ENCODE data around the gene RBBP6. TPM values are rescaled to one million over a fixed set of nuclear protein-coding genes. Genes with fewer than 3 reads are reported as not detected.

The RBBP6 gene
- total RNA-seq, 1 donor = 31.5 TPM

DNA sequence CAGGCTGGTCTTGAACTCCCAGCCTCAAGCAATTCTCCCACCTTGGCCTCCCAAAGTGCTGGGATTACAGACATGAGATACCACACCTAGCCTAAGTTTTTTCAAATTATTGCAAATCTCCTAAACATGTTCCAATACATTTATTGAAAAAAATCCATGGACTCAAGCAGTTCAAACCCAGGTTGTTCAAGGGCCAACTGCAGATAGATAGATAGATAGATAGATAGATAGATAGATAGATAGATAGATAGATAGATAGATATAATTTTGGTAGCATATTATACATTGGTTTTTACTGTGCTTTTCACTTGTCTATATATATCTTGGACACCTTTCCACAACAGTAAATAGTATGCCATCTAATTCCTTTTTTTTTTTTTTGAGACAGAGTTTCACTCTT lies 20.9 kb upstream of the RBBP6 start:
- Histone ChIP-seq H3K36me3 (ENCODE audit: insufficient read depth, low read length) (no peaks in the 10 kb centered on the region), H3K9me3 (ENCODE audit: low read depth, low read length) (no peaks in the 10 kb centered on the region), H3K27me3 (ENCODE audit: insufficient read depth, low read length) (peaks cover 5% of the 10 kb centered on the region), H3K4me2 (ENCODE audit: insufficient read depth, low read length) (no peak overlapping the region), H4K20me1 (ENCODE audit: insufficient read depth, low read length) (no peaks in the 10 kb centered on the region), H3K4me3 (ENCODE audit: insufficient read depth, low read length) (no peak overlapping the region), H3K79me2 (ENCODE audit: insufficient read depth, low read length) (no peaks in the 10 kb centered on the region), H2AFZ (ENCODE audit: low read length) (no peak overlapping the region), H3K27ac (ENCODE audit: low read depth, low read length) (no peak overlapping the region), H3K4me1 (ENCODE audit: insufficient read depth, low read length) (no peaks in the 10 kb centered on the region)
- no peak for TF ChIP-seq CTCF (IDR thresholded peaks at IDR 0.05; ENCODE audit: extremely low read depth, low read depth, low read length)
- DNase-seq (ENCODE audit: insufficient read length, low spot score, missing footprints) = no peak

- Histone ChIP-seq H2AFZ (ENCODE audit: low read length) (no peak overlapping the region), H3K9me3 (ENCODE audit: low read depth, low read length) (no peaks in the 10 kb centered on the region), H3K4me3 (ENCODE audit: insufficient read depth, low read length) (no peak overlapping the region), H3K4me1 (ENCODE audit: insufficient read depth, low read length) (no peaks in the 10 kb centered on the region), H3K36me3 (ENCODE audit: insufficient read depth, low read length) (no peaks in the 10 kb centered on the region), H3K4me2 (ENCODE audit: insufficient read depth, low read length) (no peak overlapping the region), H3K79me2 (ENCODE audit: insufficient read depth, low read length) (no peaks in the 10 kb centered on the region), H3K27ac (ENCODE audit: low read depth, low read length) (no peak overlapping the region), H3K27me3 (ENCODE audit: insufficient read depth, low read length) (peaks cover 11% of the 10 kb centered on the region), H4K20me1 (ENCODE audit: insufficient read depth, low read length) (no peaks in the 10 kb centered on the region)
- DNase-seq (ENCODE audit: insufficient read length, low spot score, missing footprints) = no peak
- TF ChIP-seq CTCF (IDR thresholded peaks at IDR 0.05; ENCODE audit: extremely low read depth, low read depth, low read length) = no peak
Observed at GRCh38 chr16:24520983-24521382, 18.4 kb upstream of the RBBP6 start.

DNA sequence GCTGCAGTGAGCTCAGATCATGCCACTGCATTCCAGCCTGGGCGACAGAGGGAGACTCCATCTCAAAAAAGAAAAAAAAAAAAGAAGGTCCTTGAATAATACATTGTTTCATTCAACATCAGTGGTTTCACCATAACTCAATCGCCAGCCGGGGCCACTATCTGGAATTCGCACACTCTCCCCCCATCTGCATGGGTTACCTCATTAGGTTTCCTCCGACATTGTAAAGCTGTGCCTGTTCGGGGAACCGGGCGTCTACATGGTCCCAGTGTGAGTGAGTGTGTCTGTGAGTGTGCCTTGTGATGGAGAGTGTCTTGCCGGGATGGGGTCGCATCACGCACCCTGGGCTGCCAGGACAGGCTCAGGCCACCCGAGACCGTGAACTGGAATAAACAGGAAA lies 16.6 kb upstream of the RBBP6 start:
- no peaks in the 10 kb centered on the region for H3K79me2 ChIP-seq (ENCODE audit: insufficient read depth, low read length)
- H3K27me3 ChIP-seq (ENCODE audit: insufficient read depth, low read length) = peaks cover 11% of the 10 kb centered on the region
- no peak overlapping the region for H3K4me2 ChIP-seq (ENCODE audit: insufficient read depth, low read length)
- no peak for TF ChIP-seq CTCF (IDR thresholded peaks at IDR 0.05; ENCODE audit: extremely low read depth, low read depth, low read length)
- no peaks in the 10 kb centered on the region for H3K36me3 ChIP-seq (ENCODE audit: insufficient read depth, low read length)
- no peaks in the 10 kb centered on the region for H4K20me1 ChIP-seq (ENCODE audit: insufficient read depth, low read length)
- DNase-seq (ENCODE audit: insufficient read length, low spot score, missing footprints) = no peak
- H2AFZ ChIP-seq (ENCODE audit: low read length) = no peak overlapping the region
- no peak overlapping the region for H3K27ac ChIP-seq (ENCODE audit: low read depth, low read length)
- H3K4me1 ChIP-seq (ENCODE audit: insufficient read depth, low read length) = no peaks in the 10 kb centered on the region
- H3K4me3 ChIP-seq (ENCODE audit: insufficient read depth, low read length) = no peak overlapping the region
- H3K9me3 ChIP-seq (ENCODE audit: low read depth, low read length) = no peaks in the 10 kb centered on the region

GRCh38 chr16:24523569-24523968 lies 15.8 kb upstream of the RBBP6 start:
- Histone ChIP-seq H4K20me1 (ENCODE audit: insufficient read depth, low read length) (no peaks in the 10 kb centered on the region), H3K27me3 (ENCODE audit: insufficient read depth, low read length) (peaks cover 11% of the 10 kb centered on the region), H3K4me2 (ENCODE audit: insufficient read depth, low read length) (no peak overlapping the region), H3K27ac (ENCODE audit: low read depth, low read length) (no peak overlapping the region), H3K79me2 (ENCODE audit: insufficient read depth, low read length) (no peaks in the 10 kb centered on the region), H3K4me1 (ENCODE audit: insufficient read depth, low read length) (no peaks in the 10 kb centered on the region), H2AFZ (ENCODE audit: low read length) (no peak overlapping the region), H3K9me3 (ENCODE audit: low read depth, low read length) (no peaks in the 10 kb centered on the region), H3K36me3 (ENCODE audit: insufficient read depth, low read length) (no peaks in the 10 kb centered on the region), H3K4me3 (ENCODE audit: insufficient read depth, low read length) (no peak overlapping the region)
- no peak for DNase-seq (ENCODE audit: insufficient read length, low spot score, missing footprints)
- TF ChIP-seq CTCF (IDR thresholded peaks at IDR 0.05; ENCODE audit: extremely low read depth, low read depth, low read length) = no peak

Measured in osteoblast (primary cell).